GM19455 (cell line): ENCODE measurements around the gene NEIL1.

Experiments
- ATAC-seq: cut with Tn5 transposase; IDR thresholded peaks from one replicate; pipeline ENCODE4 v1.9.1; 2021; ENCODE audit not compliant: unreplicated experiment

The NEIL1 gene

GRCh38 chr15:75355369-75355768 lies 8.5 kb downstream of the NEIL1 start:
- ATAC-seq, result no peak

GRCh38 chr15:75356006-75356405 lies 9.2 kb downstream of the NEIL1 start:
- ATAC-seq, result no peak

GRCh38 chr15:75356517-75356916 lies 9.7 kb downstream of the NEIL1 start:
- no peak for ATAC-seq

- no peak for ATAC-seq
Measured at GRCh38 chr15:75357976-75358673, 11.3 kb downstream of the NEIL1 start.

- ATAC-seq, result no peak
Measured at GRCh38 chr15:75358771-75359536, 12.1 kb downstream of the NEIL1 start.

- ATAC-seq, result no peak
Measured at GRCh38 chr15:75359537-75360250, 12.9 kb downstream of the NEIL1 start.

GRCh38 chr15:75360391-75360790 lies 13.6 kb downstream of the NEIL1 start:
- no peak for ATAC-seq

GRCh38 chr15:75360856-75361255 lies 14.0 kb downstream of the NEIL1 start:
- no peak for ATAC-seq

- no peak for ATAC-seq
Measured at GRCh38 chr15:75361361-75361988, 14.6 kb downstream of the NEIL1 start.

- ATAC-seq, result no peak
Measured at GRCh38 chr15:75361989-75362641, 15.3 kb downstream of the NEIL1 start.

- ATAC-seq, result no peak
Measured at GRCh38 chr15:75362642-75363249, 15.9 kb downstream of the NEIL1 start.

GRCh38 chr15:75363786-75364185 lies 16.9 kb downstream of the NEIL1 start:
- no peak for ATAC-seq

- no peak for ATAC-seq
Measured at GRCh38 chr15:75364881-75365280, 18.0 kb downstream of the NEIL1 start.

GRCh38 chr15:75366163-75366562 lies 19.3 kb downstream of the NEIL1 start:
- ATAC-seq, result no peak

GRCh38 chr15:75367006-75367405 lies 20.2 kb downstream of the NEIL1 start:
- ATAC-seq, result no peak

- ATAC-seq, result peak; percentile 3
Measured at GRCh38 chr15:75367406-75367912, 20.6 kb downstream of the NEIL1 start.

- peak; percentile 87 for ATAC-seq
Measured at GRCh38 chr15:75367913-75368688, 21.3 kb downstream of the NEIL1 start, which contains the start of gene MAN2C1. Gene MAN2C1, minus strand, starts transcription at chr15:75368607. Its CDS starts 24 bp downstream, at chr15:75368583.

GRCh38 chr15:75368689-75369239 lies 21.9 kb downstream of the NEIL1 start:
- ATAC-seq, result no peak
